Endothelial cell of umbilical vein (primary cell): Measurements from ENCODE around the gene BMP8A. TPM values are rescaled to one million over a fixed set of nuclear protein-coding genes. Genes with fewer than 3 reads are reported as not detected.
"Not testable (repeated sequence)": the region's sequence is repeated elsewhere in the genome, so short reads cannot be mapped to it uniquely, and the experiment has no call there.

ENCODE experiments used
- BruUV-seq: library from RNA; stranded (reverse); fragments of 400-500 nt; replicated peaks from 2 replicates; lab custom pipeline; 2021; lab: Mats Ljungman, UMichigan
- CTCF ChIA-PET: fragments of 300-600, 350-600 bp; sonication (Branson Sonifier 250); formaldehyde crosslinking; loops from one replicate; lab custom pipeline; 2021; ENCODE audit warnings: antibody characterized with exemption, inconsistent platforms; lab: Charles Lee
- POLR2A ChIA-PET: fragments of 300-600, 350-600 bp; sonication (Branson Sonifier 250); formaldehyde crosslinking; loops from one replicate; lab custom pipeline; 2021; ENCODE audit warnings: antibody characterized with exemption, inconsistent platforms; lab: Charles Lee
- DNase-seq: peaks from one replicate; pipeline ENCODE4 v3.0.0-alpha.2; 2011; ENCODE audit warnings: low read depth, low spot score
- FAIRE-seq: peaks from 2 replicates; lab custom pipeline; 2011; peaks lifted over from hg19 to GRCh38; lab: Jason Lieb, UNC
- H2AFZ ChIP-seq: 2 replicates; pipeline ENCODE4 v1.6.0; 2012; ENCODE audit warnings: low read depth, low read length, control low read depth, inconsistent platforms
- H3K27ac ChIP-seq: 2 replicates; pipeline ENCODE4 v1.5.1; 2011; ENCODE audit warnings: low read depth, mild to moderate bottlenecking, control low read depth, low read length, moderate library complexity; ENCODE audit not compliant: insufficient read depth
- H3K27me3 ChIP-seq, 2 experiments: 2 replicates each; pipeline versions ENCODE4 v1.6.0 to v1.6.1; 2011; ENCODE audit warnings: low read length in 2 of 2, mixed read lengths in 1 of 2; ENCODE audit not compliant: control insufficient read depth in 2 of 2, insufficient read depth in 2 of 2
- H3K36me3 ChIP-seq, 2 experiments: 2 replicates in 1 of 2; 3 replicates in 1 of 2; pipeline ENCODE4 v1.5.1; 2011; ENCODE audit warnings: low read length in 2 of 2, mild to moderate bottlenecking in 1 of 2, moderate library complexity in 1 of 2; ENCODE audit not compliant: control insufficient read depth in 2 of 2, insufficient read depth in 2 of 2; ENCODE audit errors: extremely low read depth in 1 of 2
- H3K4me1 ChIP-seq: 3 replicates; pipeline ENCODE4 v1.5.1; 2011; ENCODE audit warnings: mild to moderate bottlenecking, low read length; ENCODE audit not compliant: control insufficient read depth, insufficient read depth; ENCODE audit errors: extremely low read depth
- H3K4me2 ChIP-seq: 2 replicates; pipeline ENCODE4 v1.6.1; 2011; ENCODE audit warnings: low read length, control low read depth, mixed read lengths; ENCODE audit not compliant: insufficient read depth
- H3K4me3 ChIP-seq, 3 experiments: fragments of 200-600 bp in 1 of 3; sonication (generic), shearing (Covaris generic) in 1 of 3; replicated peaks in 1 of 3; 2 replicates each; pipeline ENCODE4 v1.5.1; 2011 to 2016; ENCODE audit warnings: control low read depth in 3 of 3, low read length in 3 of 3, mild to moderate bottlenecking in 2 of 3, inconsistent platforms in 1 of 3, low read depth in 1 of 3, moderate library complexity in 1 of 3; ENCODE audit not compliant: insufficient read depth in 1 of 3
- H3K79me2 ChIP-seq: 2 replicates; pipeline ENCODE4 v1.6.0; 2012; ENCODE audit warnings: low read length, inconsistent platforms; ENCODE audit not compliant: control insufficient read depth, insufficient read depth
- H3K9ac ChIP-seq: replicated peaks from 2 replicates; pipeline ENCODE3; 2011; ENCODE audit warnings: low read length, control low read depth; ENCODE audit not compliant: insufficient read depth; ENCODE audit errors: extremely low read depth
- H3K9me1 ChIP-seq: replicated peaks from 3 replicates; pipeline ENCODE4 v1.6.0; 2011; ENCODE audit warnings: mild to moderate bottlenecking, low read length; ENCODE audit not compliant: control insufficient read depth, insufficient read depth; ENCODE audit errors: extremely low read depth
- H3K9me3 ChIP-seq: replicated peaks from 2 replicates; pipeline ENCODE4 v1.5.1; 2012; ENCODE audit warnings: low read length, inconsistent platforms; ENCODE audit not compliant: control insufficient read depth, insufficient read depth
- H4K20me1 ChIP-seq: replicated peaks from 2 replicates; pipeline ENCODE3; 2011; ENCODE audit warnings: mild to moderate bottlenecking, low read length; ENCODE audit not compliant: control insufficient read depth, insufficient read depth; ENCODE audit errors: extremely low read depth
- CTCF ChIP-seq, 2 donors: IDR thresholded peaks; 1 replicate in 1 of 2; 2 replicates in 1 of 2; pipeline ENCODE4 v1.5.1; 2011; ENCODE audit warnings: low read length in 2 of 2, mild to moderate bottlenecking in 2 of 2, moderate library complexity in 2 of 2, control low read depth in 1 of 2, inconsistent platforms in 1 of 2, low read depth in 1 of 2; ENCODE audit not compliant: insufficient read depth in 1 of 2; ENCODE audit errors: extremely low read depth in 1 of 2
- FOS ChIP-seq: IDR thresholded peaks from 2 replicates; pipeline ENCODE4 v1.6.1; 2011; ENCODE audit warnings: mild to moderate bottlenecking, low read length, moderate library complexity, borderline replicate concordance; ENCODE audit not compliant: insufficient read depth
- GATA2 ChIP-seq: IDR thresholded peaks from 2 replicates; pipeline ENCODE4 v1.7.0; 2011; ENCODE audit warnings: low read depth, mild to moderate bottlenecking, moderate library complexity, mixed read lengths, low read length; ENCODE audit not compliant: insufficient read length, insufficient read depth
- JUN ChIP-seq: IDR thresholded peaks from 2 replicates; pipeline ENCODE4 v1.6.1; 2011; ENCODE audit warnings: borderline replicate concordance, low read depth; ENCODE audit not compliant: insufficient read length, insufficient read depth
- MYC ChIP-seq: IDR thresholded peaks from one replicate; pipeline ENCODE4 v1.6.1; 2011; ENCODE audit warnings: mild to moderate bottlenecking, low read depth, low read length
- POLR2A ChIP-seq: IDR thresholded peaks from 2 replicates; pipeline ENCODE4 v1.6.1; 2012; ENCODE audit warnings: low read depth, mild to moderate bottlenecking, control low read depth, low read length
- POLR2AphosphoS5 ChIP-seq: IDR thresholded peaks from 2 replicates; pipeline ENCODE4 v1.6.1; 2012; ENCODE audit warnings: low read depth, mild to moderate bottlenecking, control low read depth, low read length, moderate library complexity; ENCODE audit not compliant: insufficient read depth
- dilution Hi-C: fragments of 300-500 bp; cut with MboI; formaldehyde crosslinking; loops from one replicate; pipeline ENCODE4 v1.15.0; 2019; ENCODE audit warnings: low sequenced_read_pairs; ENCODE audit not compliant: extremely low pct_ligation_motif_present
- intact Hi-C: fragments of 100-400 bp; cut with micrococcal nuclease; formaldehyde crosslinking; loops from one replicate; pipeline ENCODE4 v1.10.0; 2022
- polyA plus RNA-seq, 4 experiments: library from polyadenylated mRNA; depleted of rRNA in 3 of 4; stranded (reverse) in 3 of 4; unstranded in 1 of 4; fragments of >200 nt; gene quantifications; 2 replicates each; pipeline versions ENCODE4 v1.2.1 to v1.2.3, GENCODE V29; 2011 to 2012; ENCODE audit warnings: missing spikeins in 1 of 4
- total RNA-seq: library from RNA; stranded (reverse); gene quantifications from 2 replicates; pipeline ENCODE4 v1.2.3, GENCODE V29; 2021
- TF ChIP-seq, protein P1 (sequence below): IDR thresholded peaks from 2 replicates; pipeline ENCODE4 v1.6.1; 2011; ENCODE audit not compliant: insufficient read depth, insufficient read length

The BMP8A gene
- total and polyA plus RNA-seq, 2 donors (not counting 3 experiments of a cell fraction or from before 2014, with no cell fraction given), result 0.25 to 0.44 TPM

- ChIA-PET CTCF (no interaction called here), POLR2A (no interaction called here)
- no peaks in the 10 kb centered on the region for H4K20me1 ChIP-seq
- no peak overlapping the region for H3K27ac ChIP-seq
- H3K36me3 ChIP-seq, result no peaks in the 10 kb centered on the region
- H3K79me2 ChIP-seq, result no peaks in the 10 kb centered on the region
- intact Hi-C loops, result no loop called here
- H3K4me2 ChIP-seq, result no peak overlapping the region
- DNase-seq, result no peak
- no peak for FAIRE-seq
- no peaks in the 10 kb centered on the region for H3K9me1 ChIP-seq
- TF ChIP-seq, protein P1, sequence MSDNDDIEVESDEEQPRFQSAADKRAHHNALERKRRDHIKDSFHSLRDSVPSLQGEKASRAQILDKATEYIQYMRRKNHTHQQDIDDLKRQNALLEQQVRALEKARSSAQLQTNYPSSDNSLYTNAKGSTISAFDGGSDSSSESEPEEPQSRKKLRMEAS, result no peak
- TF ChIP-seq POLR2A (no peak), POLR2AphosphoS5 (no peak), MYC (no peak), GATA2 (no peak), FOS (no peak), CTCF (IDR thresholded peaks at IDR 0.05; ENCODE audit: extremely low read depth in 1 of 2, insufficient read depth in 1 of 2, low read depth in 1 of 2, low read length in 2 of 2) (no peak), JUN (no peak)
- dilution Hi-C loops, result no loop called here
- H3K27me3 ChIP-seq, result no peaks in the 10 kb centered on the region
- H3K4me3 ChIP-seq, result no peak overlapping the region
- H3K9ac ChIP-seq, result no peak overlapping the region
- no peak overlapping the region for H2AFZ ChIP-seq
- no peaks in the 10 kb centered on the region for H3K4me1 ChIP-seq
- BruUV-seq, result no TSS peak
- H3K9me3 ChIP-seq, result no peaks in the 10 kb centered on the region
These were observed 10.2 kb downstream of the BMP8A start for GRCh38 chr1:39501666-39502065.

GRCh38 chr1:39504436-39504835, 13.0 kb downstream of the BMP8A start:
- H3K4me3 ChIP-seq, H3K79me2 ChIP-seq, DNase-seq, H3K9me3 ChIP-seq, H2AFZ ChIP-seq, H3K4me2 ChIP-seq, POLR2A ChIA-PET, H4K20me1 ChIP-seq, BruUV-seq, FAIRE-seq, dilution Hi-C loops, H3K27me3 ChIP-seq, H3K36me3 ChIP-seq, H3K9ac ChIP-seq, H3K27ac ChIP-seq, intact Hi-C loops, H3K9me1 ChIP-seq, H3K4me1 ChIP-seq, CTCF ChIA-PET: not testable (repeated sequence)
